H1 (cell line): ENCODE results near the gene SLC5A10. TPM values are rescaled to one million over a fixed set of nuclear protein-coding genes. Genes with fewer than 3 reads are reported as not detected.
A peak's percentile ranks its signal among the peaks of the same experiment; 100 is the strongest.

Experiments
- CTCF ChIA-PET: fragments of 300-600 bp; sonication (Branson Sonifier 250); formaldehyde crosslinking; loops from one replicate; lab custom pipeline; 2021; ENCODE audit not compliant: partially characterized antibody; lab: Charles Lee
- POLR2A ChIA-PET: fragments of 300-600 bp; sonication (Branson Sonifier 250); formaldehyde crosslinking; loops from one replicate; lab custom pipeline; 2021; ENCODE audit warnings: inconsistent platforms; ENCODE audit not compliant: partially characterized antibody; lab: Charles Lee
- DNase-seq, 2 experiments: peaks; one replicate each; pipeline versions ENCODE4 v3.0.0 to v3.0.0-alpha.2; 2010 to 2022; ENCODE audit warnings: low spot score in 2 of 2, low read depth in 1 of 2, mixed read lengths in 1 of 2
- FAIRE-seq: peaks from 2 replicates; lab custom pipeline; 2011; peaks lifted over from hg19 to GRCh38; lab: Jason Lieb, UNC
- H2AFZ ChIP-seq: 2 replicates; pipeline ENCODE4 v1.8.1; 2012; ENCODE audit warnings: low read length, inconsistent platforms
- H2AK5ac ChIP-seq: 2 replicates; pipeline ENCODE4 v1.6.1; 2013; ENCODE audit warnings: low read depth, low read length
- H2BK120ac ChIP-seq: replicated peaks from 2 replicates; pipeline ENCODE3; 2013; ENCODE audit warnings: low read depth, low read length, inconsistent platforms
- H2BK12ac ChIP-seq: 2 replicates; pipeline ENCODE4 v1.6.1; 2013; ENCODE audit warnings: low read depth, low read length
- H2BK15ac ChIP-seq: 2 replicates; pipeline ENCODE4 v1.6.1; 2013; ENCODE audit warnings: low read length
- H2BK20ac ChIP-seq: 2 replicates; pipeline ENCODE4 v1.6.1; 2013; ENCODE audit warnings: low read length
- H2BK5ac ChIP-seq: 2 replicates; pipeline ENCODE4 v1.6.1; 2013; ENCODE audit warnings: low read depth, low read length
- H3K14ac ChIP-seq: 2 replicates; pipeline ENCODE4 v1.6.1; 2013; ENCODE audit warnings: inconsistent platforms; ENCODE audit not compliant: insufficient read length
- H3K18ac ChIP-seq: 2 replicates; pipeline ENCODE4 v1.6.1; 2013; ENCODE audit warnings: low read length; ENCODE audit errors: extremely low read depth
- H3K23ac ChIP-seq: 2 replicates; pipeline ENCODE4 v1.6.1; 2013; ENCODE audit warnings: inconsistent platforms; ENCODE audit not compliant: insufficient read length
- H3K23me2 ChIP-seq: 2 replicates; pipeline ENCODE4 v1.6.1; 2013; ENCODE audit warnings: low read depth, low read length
- H3K27ac ChIP-seq: 2 replicates; pipeline ENCODE4 v1.6.1; 2011; ENCODE audit warnings: low read depth, low read length, inconsistent platforms
- H3K27me3 ChIP-seq, 4 experiments: replicated peaks in 1 of 4; 1 replicate in 1 of 4; 2 replicates in 3 of 4; pipeline versions ENCODE4 v1.6.1 to v1.8.1; 2011 to 2013; ENCODE audit warnings: low read length in 3 of 4, mild to moderate bottlenecking in 3 of 4, inconsistent platforms in 2 of 4, mixed read lengths in 2 of 4, moderate library complexity in 1 of 4; ENCODE audit not compliant: control insufficient read depth in 3 of 4, insufficient read depth in 3 of 4; ENCODE audit errors: extremely low read depth in 1 of 4
- H3K36me3 ChIP-seq, 4 experiments: 2 replicates each; pipeline versions ENCODE4 v1.6.1 to v1.8.1; 2011 to 2013; ENCODE audit warnings: mild to moderate bottlenecking in 4 of 4, low read length in 3 of 4, moderate library complexity in 2 of 4, control low read depth in 1 of 4, inconsistent platforms in 1 of 4; ENCODE audit not compliant: insufficient read depth in 4 of 4, control insufficient read depth in 2 of 4
- H3K4ac ChIP-seq: replicated peaks from 2 replicates; pipeline ENCODE3; 2013; ENCODE audit warnings: low read length, low read depth, mixed read lengths, inconsistent platforms; ENCODE audit not compliant: insufficient read length
- H3K4me1 ChIP-seq, 4 experiments: replicated peaks in 1 of 4; 1 replicate in 1 of 4; 2 replicates in 3 of 4; pipeline versions ENCODE4 v1.6.1 to v1.8.1; 2011 to 2013; ENCODE audit warnings: low read length in 3 of 4, inconsistent platforms in 2 of 4, mixed read lengths in 1 of 4; ENCODE audit not compliant: insufficient read depth in 4 of 4, control insufficient read depth in 3 of 4
- H3K4me2 ChIP-seq, 2 experiments: 2 replicates each; pipeline versions ENCODE4 v1.6.1 to v1.8.1; 2011 to 2013; ENCODE audit warnings: low read depth in 2 of 2, low read length in 2 of 2, control low read depth in 1 of 2, inconsistent platforms in 1 of 2, mild to moderate bottlenecking in 1 of 2; ENCODE audit not compliant: insufficient read depth in 1 of 2
- H3K4me3 ChIP-seq, 4 experiments: fragments of 200-600, 300-600 bp in 1 of 4; sonication (generic), shearing (Covaris generic), sonication (Bioruptor Twin) in 1 of 4; 2 replicates each; pipeline versions ENCODE4 v1.5.1 to v1.8.1; 2011 to 2016; ENCODE audit warnings: low read length in 4 of 4, low read depth in 3 of 4, control low read depth in 2 of 4, inconsistent platforms in 2 of 4, mild to moderate bottlenecking in 2 of 4, mixed read lengths in 1 of 4, moderate library complexity in 1 of 4; ENCODE audit not compliant: insufficient read depth in 2 of 4; ENCODE audit errors: extremely low read depth in 1 of 4
- H3K56ac ChIP-seq: replicated peaks from 2 replicates; pipeline ENCODE3; 2013; ENCODE audit warnings: low read depth, mild to moderate bottlenecking, mixed read lengths, low read length, inconsistent platforms; ENCODE audit not compliant: insufficient read length
- H3K79me1 ChIP-seq: 2 replicates; pipeline ENCODE4 v1.6.1; 2013; ENCODE audit warnings: low read depth, low read length, control low read depth
- H3K79me2 ChIP-seq, 2 experiments: 2 replicates each; pipeline versions ENCODE4 v1.6.1 to v1.8.1; 2012 to 2013; ENCODE audit warnings: low read length in 2 of 2, mild to moderate bottlenecking in 2 of 2, inconsistent platforms in 1 of 2; ENCODE audit not compliant: insufficient read depth in 2 of 2, control insufficient read depth in 1 of 2
- H3K9ac ChIP-seq, 4 experiments: replicated peaks in 1 of 4; 1 replicate in 1 of 4; 2 replicates in 3 of 4; pipeline versions ENCODE4 v1.6.1 to v1.8.1; 2011 to 2013; ENCODE audit warnings: low read depth in 3 of 4, low read length in 3 of 4, control low read depth in 2 of 4, mild to moderate bottlenecking in 2 of 4, moderate library complexity in 2 of 4, inconsistent platforms in 1 of 4; ENCODE audit errors: extremely low read depth in 1 of 4
- H3K9me3 ChIP-seq, 2 experiments: 2 replicates each; pipeline versions ENCODE4 v1.6.1 to v1.8.1; 2012 to 2013; ENCODE audit warnings: mild to moderate bottlenecking in 2 of 2, moderate library complexity in 2 of 2, control low read depth in 1 of 2, inconsistent platforms in 1 of 2, low read depth in 1 of 2, low read length in 1 of 2, mixed read lengths in 1 of 2; ENCODE audit not compliant: insufficient read depth in 2 of 2
- H4K20me1 ChIP-seq, 2 experiments: replicated peaks in 1 of 2; 2 replicates each; pipeline versions ENCODE3 to v1.8.1; 2011 to 2013; ENCODE audit warnings: inconsistent platforms in 2 of 2, low read length in 2 of 2, mild to moderate bottlenecking in 1 of 2; ENCODE audit not compliant: insufficient read depth in 2 of 2, control insufficient read depth in 1 of 2
- H4K5ac ChIP-seq: 2 replicates; pipeline ENCODE4 v1.6.1; 2013; ENCODE audit warnings: low read length, low read depth, mixed read lengths, inconsistent platforms; ENCODE audit not compliant: insufficient read length
- H4K8ac ChIP-seq: 2 replicates; pipeline ENCODE4 v1.8.0; 2013; ENCODE audit warnings: mild to moderate bottlenecking, moderate library complexity, low read length, inconsistent platforms; ENCODE audit not compliant: insufficient read depth; ENCODE audit errors: extremely low read depth
- H4K91ac ChIP-seq: replicated peaks from 2 replicates; pipeline ENCODE3; 2013; ENCODE audit warnings: low read length, mixed read lengths, inconsistent platforms; ENCODE audit not compliant: insufficient read length
- BCL11A ChIP-seq, 2 experiments: IDR thresholded peaks; one replicate each; pipeline ENCODE4 v1.6.1; 2011; ENCODE audit warnings: low read depth in 2 of 2, low read length in 2 of 2, mild to moderate bottlenecking in 2 of 2
- CBX8 ChIP-seq: fragments of 300-800, 300-1000 bp; sonication (generic); IDR thresholded peaks from 2 replicates; pipeline ENCODE4 v1.7.1; 2016; ENCODE audit warnings: low read depth, low read length, borderline replicate concordance
- CTBP2 ChIP-seq: IDR thresholded peaks from 2 replicates; pipeline ENCODE4 v1.7.0; 2011; ENCODE audit warnings: borderline replicate concordance, mild to moderate bottlenecking, moderate library complexity, mixed read lengths, low read length; ENCODE audit not compliant: insufficient read depth, insufficient read length
- CTCF ChIP-seq, 3 experiments: IDR thresholded peaks; 1 replicate in 2 of 3; 2 replicates in 1 of 3; pipeline versions ENCODE4 v1.5.1 to v1.6.1; 2011; ENCODE audit warnings: low read length in 3 of 3, mild to moderate bottlenecking in 3 of 3, inconsistent platforms in 2 of 3, low read depth in 1 of 3, moderate library complexity in 1 of 3; ENCODE audit not compliant: insufficient read depth in 1 of 3; ENCODE audit errors: control extremely low read depth in 1 of 3
- POLR2A ChIP-seq, 2 experiments: IDR thresholded peaks; 1 replicate in 1 of 2; 2 replicates in 1 of 2; pipeline ENCODE4 v1.6.1; 2011; ENCODE audit warnings: low read depth in 2 of 2, low read length in 2 of 2, mild to moderate bottlenecking in 2 of 2; ENCODE audit errors: control extremely low read depth in 1 of 2
- POLR2AphosphoS5 ChIP-seq: IDR thresholded peaks from 2 replicates; pipeline ENCODE4 v1.6.1; 2011; ENCODE audit warnings: low read depth, low read length
- RFX5 ChIP-seq: IDR thresholded peaks from 2 replicates; pipeline ENCODE4 v1.6.1; 2011; ENCODE audit warnings: low read depth, low read length, improper control_type of control experiment, borderline replicate concordance
- SAP30 ChIP-seq: fragments of 300-600 bp; sonication (generic); IDR thresholded peaks from 2 replicates; pipeline ENCODE4 v1.7.1; 2012; ENCODE audit warnings: low read length, moderate library complexity, mild to moderate bottlenecking, inconsistent platforms; ENCODE audit not compliant: insufficient read depth, insufficient replicate concordance
- SIX5 ChIP-seq: IDR thresholded peaks from 2 replicates; pipeline ENCODE4 v1.6.1; 2011; ENCODE audit warnings: mild to moderate bottlenecking, low read depth, low read length
- TAF1 ChIP-seq: IDR thresholded peaks from 2 replicates; pipeline ENCODE4 v1.6.1; 2011; ENCODE audit warnings: mild to moderate bottlenecking, low read depth, low read length
- WGBS, 2 experiments: shearing (Covaris generic) in 1 of 2; methylation state at CpG; one replicate each; pipeline versions ENCODE4 v1.1.6 to v1.1.7; 2013 to 2015; ENCODE audit warnings: low lambda C conversion rate in 2 of 2, mixed read lengths in 2 of 2, inconsistent platforms in 1 of 2, low coverage in 1 of 2, missing lambda C conversion rate in 1 of 2; ENCODE audit not compliant: insufficient replicate concordance in 2 of 2, insufficient coverage in 1 of 2, insufficient read length in 1 of 2; ENCODE audit errors: extremely low coverage in 1 of 2, missing lambda C conversion rate in 1 of 2; 5-methylcytosine and 5-hydroxymethylcytosine counted together
- polyA plus RNA-seq, 7 experiments: library from polyadenylated mRNA; depleted of rRNA in 3 of 7; stranded (reverse) in 5 of 7; unstranded in 2 of 7; fragments of >200 nt in 5 of 7; fragments of 200-250 nt in 2 of 7; gene quantifications; 1 replicate in 5 of 7; 2 replicates in 1 of 7; 4 replicates in 1 of 7; pipeline versions ENCODE4 v1.2.1 to v1.2.3, GENCODE V29; 2011 to 2013; ENCODE audit warnings: missing spikeins in 2 of 7, mixed read lengths in 2 of 7
- total RNA-seq: library from RNA; stranded (reverse); fragmentation: NEBNext Ultra II Directional; extraction: Animal tissue kit (Norgen Biotek cat#: 25700); gene quantifications from 2 replicates; pipeline ENCODE4 v1.2.1, GENCODE V29; 2021

Gene SLC5A10
- total and polyA plus RNA-seq, 2 of the 8 experiments (the other 6 are each of a cell fraction or from before 2014, with no cell fraction given): 0.05 to 0.11 TPM

- ChIA-PET POLR2A (interaction anchor here (2.4 kb wide), 1 partner anchor 29 kb away, joined by 8 read pairs; no protein-coding TSS in a partner anchor), CTCF (interaction anchor here (3.3 kb wide), 1 partner anchor 14 kb away, joined by 15 read pairs; no protein-coding TSS in a partner anchor)
- Histone ChIP-seq H3K9ac (no peak overlapping the region), H3K18ac (no peak overlapping the region), H3K4me2 (no peak overlapping the region), H2BK15ac (no peak overlapping the region), H4K8ac (0 out of 2 replicates have a peak overlapping the region, but pooled peaks have one; percentile 14), H3K14ac (no peak overlapping the region), H4K5ac (no peak overlapping the region), H3K4ac (no peak overlapping the region), H3K23me2 (no peaks in the 10 kb centered on the region), H3K9me3 (no peaks in the 10 kb centered on the region), H3K79me2 (no peaks in the 10 kb centered on the region), H3K27ac (no peak overlapping the region), H2BK20ac (no peak overlapping the region), H3K36me3 (peaks cover 17 to 40% (median 30%) of the 10 kb centered on the region in 4 experiments), H3K4me1 (peaks cover 0 to 4% (median under 1%) of the 10 kb centered on the region in 4 experiments; a peak in 3 of 7 replicates), H4K20me1 (peaks cover 2 to 16% of the 10 kb centered on the region in 2 experiments), H2BK5ac (no peak overlapping the region), H2BK12ac (no peak overlapping the region), H4K91ac (no peak overlapping the region), H2AFZ (no peak overlapping the region), H2AK5ac (no peak overlapping the region), H2BK120ac (no peak overlapping the region), H3K4me3 (no peak overlapping the region), H3K56ac (no peak overlapping the region), H3K23ac (no peak overlapping the region), H3K27me3 (no peaks in the 10 kb centered on the region), H3K79me1 (peaks cover 7% of the 10 kb centered on the region; the same call in 1 of the 2 replicates)
- DNase-seq: no peak
- FAIRE-seq: no peak
- 93% methylated on average over 10 of the region's 10 CpGs; no CpG with 5 or more reads in 1 of the 2 experiments for WGBS, 2 experiments
- TF ChIP-seq SAP30 (no peak), RFX5 (no peak), POLR2A (IDR thresholded peaks at IDR 0.05; ENCODE audit: control extremely low read depth in 1 of 2, low read depth in 2 of 2, low read length in 2 of 2) (no peak), CTCF (IDR thresholded peaks at IDR 0.05; ENCODE audit: control extremely low read depth in 1 of 3, insufficient read depth in 1 of 3, low read depth in 1 of 3, low read length in 3 of 3) (no peak), SIX5 (no peak), CBX8 (no peak), BCL11A (IDR thresholded peaks at IDR 0.05; ENCODE audit: low read depth in 2 of 2, low read length in 2 of 2) (no peak), TAF1 (no peak), POLR2AphosphoS5 (no peak), CTBP2 (no peak)
These were observed 22.6 kb downstream of the SLC5A10 start for GRCh38 chr17:18974407-18975149.
